CMK (cell line): ENCODE data around the gene IQSEC1.
A peak's percentile ranks its signal among the peaks of the same experiment; 100 is the strongest.
"Not testable (repeated sequence)": the region's sequence is repeated elsewhere in the genome, so short reads cannot be mapped to it uniquely, and the experiment has no call there.

ENCODE experiments used
- DNase-seq: peaks from one replicate; pipeline ENCODE4 v3.0.0-alpha.2; 2010; ENCODE audit warnings: low read depth

The IQSEC1 gene

DNA sequence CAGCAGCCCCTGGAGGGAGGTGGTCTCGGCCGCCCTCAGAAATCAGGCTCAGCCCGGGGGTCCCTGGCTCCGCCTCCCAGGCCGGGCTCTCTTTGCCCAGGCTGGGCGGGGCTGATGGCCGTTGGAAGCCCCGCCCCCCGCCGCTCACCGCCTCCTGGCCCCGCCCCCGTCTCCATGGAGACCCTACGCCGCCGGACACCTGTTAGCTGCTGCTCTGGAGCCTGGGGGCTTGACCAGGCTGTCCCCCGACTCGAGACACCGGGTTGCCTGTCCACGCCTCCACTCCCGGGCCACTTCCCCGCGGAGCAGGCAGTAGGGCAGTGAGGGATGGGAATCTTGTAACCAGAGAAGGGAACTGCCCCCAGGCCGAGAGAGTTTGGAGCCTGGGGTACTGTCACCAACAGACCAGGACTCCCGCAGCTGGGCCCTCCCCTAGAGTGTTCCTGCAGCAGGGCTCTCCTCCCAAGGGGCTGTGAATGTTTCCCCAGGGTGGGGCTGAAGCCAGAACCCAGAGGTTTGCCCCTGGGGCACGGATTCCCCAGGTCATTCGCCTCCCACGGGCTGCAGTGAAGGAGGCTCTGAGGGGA, 204.1 kb downstream of the IQSEC1 start:
- no peak for DNase-seq

DNA sequence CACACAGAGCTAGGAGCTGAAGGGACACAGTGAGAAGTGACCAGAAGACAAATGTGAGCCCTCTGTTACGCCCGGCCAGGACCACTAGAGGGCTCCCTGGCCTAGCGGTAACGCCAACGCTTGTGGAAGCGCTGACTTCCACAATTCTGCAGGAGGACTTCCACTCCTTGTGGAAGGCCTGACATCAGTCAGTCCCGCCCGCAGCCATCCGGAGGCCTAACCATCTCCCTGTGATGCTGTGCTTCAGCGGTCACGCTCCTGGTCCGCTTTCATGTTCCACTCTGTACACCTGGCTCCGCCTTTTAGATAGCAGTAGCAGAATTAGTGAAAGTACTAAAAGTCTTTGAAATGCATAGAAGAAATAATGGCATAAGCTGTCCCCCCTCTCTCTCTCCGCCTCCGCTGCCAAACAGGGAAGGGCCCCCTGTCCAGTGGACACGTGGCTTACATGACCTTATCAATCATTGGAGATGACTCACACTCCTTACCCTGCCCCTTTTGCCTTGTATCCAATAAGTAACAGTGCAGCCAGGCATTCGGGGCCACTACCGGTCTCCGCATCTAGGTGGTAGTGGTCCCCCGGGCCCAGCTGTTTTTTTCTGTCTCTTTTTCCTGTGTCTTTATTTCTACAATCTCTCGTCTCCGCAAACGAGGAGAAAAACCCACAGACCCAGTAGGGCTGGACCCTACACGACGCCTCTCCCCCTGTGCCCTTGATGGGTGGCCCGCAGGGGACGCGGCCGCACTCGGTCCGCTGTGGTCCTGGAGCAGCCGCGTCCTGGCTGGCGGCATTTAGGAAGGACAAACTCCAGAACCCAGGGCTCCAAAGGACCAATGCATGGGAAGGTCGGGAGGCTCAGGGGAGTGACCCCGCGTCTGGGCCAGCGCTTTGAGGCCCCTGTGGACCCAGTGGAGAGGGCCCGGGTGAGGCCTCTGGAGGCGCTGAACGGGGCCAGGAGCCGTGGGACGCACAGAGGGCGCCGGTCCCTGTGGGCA, 204.9 kb downstream of the IQSEC1 start:
- DNase-seq = peak; percentile 65

DNA sequence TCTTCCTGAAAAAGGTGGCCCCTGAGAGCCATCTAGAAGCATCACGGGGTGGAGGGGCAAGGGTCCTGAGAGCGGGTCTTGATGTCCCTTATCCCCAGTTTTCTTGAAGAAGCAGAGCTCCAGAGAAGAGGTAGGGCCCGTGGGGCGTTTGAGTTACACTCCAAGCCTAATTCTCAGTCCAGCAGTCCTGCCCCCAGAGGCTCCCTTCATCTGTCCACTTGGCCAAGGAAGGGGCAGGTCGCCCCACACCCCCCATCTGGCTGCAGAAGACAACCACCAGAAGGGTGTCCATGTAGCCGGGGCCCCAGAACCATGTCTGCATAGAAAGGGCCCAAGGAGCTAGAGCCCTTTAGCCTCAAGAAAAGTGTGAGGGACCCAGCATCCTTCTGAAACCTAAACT, 206.4 kb downstream of the IQSEC1 start:
- DNase-seq = no peak

DNA sequence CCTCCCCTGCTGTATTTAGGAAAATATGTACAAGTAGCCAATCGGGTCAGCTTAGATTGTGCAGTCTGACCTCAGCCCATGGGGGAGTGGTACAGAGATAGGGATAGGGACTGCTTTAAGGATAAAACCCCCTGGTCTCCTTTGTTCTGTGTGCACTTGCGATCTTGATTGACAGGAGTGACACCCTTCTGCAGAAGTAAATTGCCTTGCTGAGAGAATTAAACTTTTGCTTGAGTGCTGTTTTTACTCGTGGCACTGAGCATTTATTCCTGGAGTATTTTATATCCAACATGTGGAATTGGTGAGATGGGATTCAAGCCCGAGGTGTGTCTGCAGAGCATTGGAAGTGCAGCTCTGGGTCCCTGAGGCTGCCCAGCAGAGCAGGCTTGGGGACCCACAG, 208.0 kb downstream of the IQSEC1 start:
- no peak for DNase-seq

DNA sequence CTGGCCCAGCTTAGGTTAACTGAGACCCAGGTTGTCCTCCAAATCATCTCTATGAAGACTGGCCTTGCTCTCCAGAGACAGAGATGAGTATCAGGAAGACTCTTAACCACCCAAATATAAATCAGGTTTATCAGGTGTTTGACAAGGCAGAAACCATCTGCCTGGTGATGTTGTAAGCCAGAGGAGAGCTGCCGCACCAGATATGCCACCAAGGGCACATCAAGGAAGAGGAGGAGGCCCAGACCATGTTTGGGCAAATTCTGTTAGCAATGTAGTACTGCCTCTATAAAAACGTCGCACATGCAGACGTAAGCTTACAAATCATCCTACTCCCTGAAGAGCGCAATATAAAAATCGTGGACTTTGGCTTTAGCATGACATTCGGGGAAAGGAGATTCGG, 210.8 kb downstream of the IQSEC1 start:
- no peak for DNase-seq

DNA sequence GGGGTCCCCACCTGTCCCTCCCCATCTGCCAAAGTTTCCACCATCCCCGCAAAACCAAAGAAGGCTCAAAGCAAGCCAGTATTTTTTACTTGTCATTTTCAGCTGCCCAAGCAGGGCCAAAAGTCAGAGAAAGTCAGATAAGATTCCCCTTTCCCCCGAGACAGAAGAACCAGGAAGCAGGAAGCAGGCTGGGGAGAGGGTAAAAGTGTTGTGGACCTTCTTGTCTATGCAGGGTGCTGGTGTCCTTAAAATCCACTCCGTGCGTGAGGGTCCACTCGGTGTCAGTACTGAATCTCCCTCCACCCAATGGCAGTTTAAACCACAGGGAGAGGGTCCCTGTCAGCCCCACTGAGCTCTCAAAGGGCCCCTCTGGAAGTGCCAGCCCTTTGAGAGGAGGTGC, 211.6 kb downstream of the IQSEC1 start:
- no peak for DNase-seq

DNA sequence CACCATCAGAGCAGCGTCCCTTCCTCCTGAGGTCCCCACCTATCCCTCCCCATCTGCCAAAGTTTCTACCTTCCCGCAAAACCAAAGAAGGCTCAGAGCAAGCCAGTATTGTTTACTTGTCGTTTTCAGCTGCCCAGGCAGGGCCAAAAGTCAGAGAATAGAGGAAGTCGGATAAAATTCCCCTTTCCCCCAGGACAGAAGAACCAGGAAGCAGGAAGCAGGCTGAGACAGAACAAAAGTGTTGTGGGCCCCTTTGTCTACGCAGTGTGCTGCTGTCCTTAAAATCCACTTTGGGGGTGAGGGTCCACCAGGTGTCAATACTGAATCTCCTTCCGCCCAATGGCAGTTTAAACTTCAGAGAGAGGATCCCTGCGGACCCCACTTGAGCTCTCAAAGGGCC, 213.4 kb downstream of the IQSEC1 start:
- no peak for DNase-seq

DNA sequence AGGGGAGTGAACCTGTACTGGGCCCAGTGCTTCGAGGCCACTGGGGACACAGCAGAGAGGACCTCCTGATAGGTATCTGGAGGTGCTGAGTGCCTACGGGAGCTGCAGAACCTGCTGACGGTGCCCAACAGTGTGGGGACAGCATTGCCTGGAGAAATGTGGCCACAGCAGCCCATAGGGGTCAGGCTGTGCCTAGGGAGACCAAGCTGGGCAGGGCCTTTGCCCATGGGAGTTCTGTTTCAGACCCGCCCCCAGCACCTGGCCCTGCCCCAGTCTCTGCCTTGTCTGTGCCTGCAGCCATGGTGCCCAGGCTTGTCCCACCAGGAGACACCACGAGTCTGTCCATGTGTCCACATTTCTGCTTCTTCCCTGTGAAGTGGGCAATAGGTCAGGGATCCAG, 216.6 kb downstream of the IQSEC1 start:
- no peak for DNase-seq

DNA sequence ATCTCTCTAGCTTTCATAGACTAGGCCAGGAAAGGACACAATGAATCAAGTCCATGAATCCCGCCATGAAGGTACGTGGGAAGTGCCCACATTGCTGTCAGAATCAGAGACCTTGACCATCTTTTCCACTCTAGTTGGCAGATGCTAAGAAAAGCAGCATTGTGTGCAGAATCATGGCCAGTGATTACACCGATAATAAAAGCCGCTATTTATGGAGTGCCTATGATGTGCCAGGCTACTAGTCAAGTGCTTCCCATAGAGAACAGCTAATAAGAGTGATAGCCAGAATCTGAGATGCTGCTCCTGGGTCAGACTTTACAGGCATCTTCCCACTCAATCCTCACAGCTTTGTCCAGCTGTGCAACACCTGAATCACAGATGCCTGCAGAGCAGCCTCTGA, 218.7 kb downstream of the IQSEC1 start:
- DNase-seq = no peak

DNA sequence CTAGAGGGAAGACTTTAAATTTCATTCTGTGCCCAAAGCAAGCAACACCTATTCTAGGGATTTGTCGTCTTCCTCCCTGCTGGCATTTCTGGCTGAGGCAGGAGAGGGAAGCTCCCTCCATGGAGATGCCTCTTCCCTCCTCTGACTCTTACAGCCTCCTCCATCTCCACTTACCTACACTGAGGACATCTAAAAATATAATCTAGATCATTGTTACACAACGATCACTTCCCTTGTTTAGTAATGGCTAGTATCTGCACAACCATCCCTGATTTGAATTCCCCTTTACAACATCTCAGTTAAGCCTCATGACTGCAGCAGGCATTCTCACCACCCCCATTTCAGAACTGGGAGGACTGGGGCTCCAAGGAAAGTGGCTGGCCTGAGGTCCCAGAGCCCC, 219.4 kb downstream of the IQSEC1 start:
- not testable (repeated sequence) for DNase-seq

DNA sequence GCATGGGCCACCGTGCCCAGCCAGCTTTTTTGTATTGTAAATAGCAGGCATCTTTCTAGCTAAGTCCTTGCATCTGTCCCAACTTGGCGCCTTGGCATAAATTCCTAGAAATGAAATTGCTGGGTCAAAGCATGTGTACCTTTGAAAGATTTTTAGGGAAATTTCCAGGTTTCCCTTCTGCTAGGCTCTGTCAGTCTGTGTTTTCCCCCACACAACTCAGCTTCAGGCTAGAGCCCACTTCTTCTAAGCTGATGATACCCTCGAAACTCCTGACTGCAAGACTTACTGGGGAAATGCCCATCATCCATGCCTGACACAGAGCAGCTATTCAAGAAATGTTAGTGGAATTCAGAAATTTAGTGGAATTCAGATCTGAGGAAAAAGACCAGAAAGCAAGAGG, 221.0 kb downstream of the IQSEC1 start:
- no peak for DNase-seq
